ENCODE data around the gene GPR149. TPM values are rescaled to one million over a fixed set of nuclear protein-coding genes. Genes with fewer than 3 reads are reported as not detected.

GPR149 gene
- polyA plus RNA-seq, 1 donor (not counting 4 experiments of a cell fraction or from before 2014, with no cell fraction given): not detected

GRCh38 chr3:154469585-154469984, 39.6 kb upstream of the GPR149 start:
- H3K9me1 ChIP-seq (ENCODE audit: control insufficient read depth, extremely low read depth, insufficient read depth, low read length): no peaks in the 10 kb centered on the region
- H3K4me2 ChIP-seq (ENCODE audit: control insufficient read depth, extremely low read depth, insufficient read depth, low read depth, low read length): no peak overlapping the region
- H3K4me3 ChIP-seq (ENCODE audit: control insufficient read depth in 2 of 3, extremely low read depth in 1 of 3, insufficient read depth in 2 of 3, low read depth in 1 of 3, low read length in 3 of 3): no peak overlapping the region
- DNase-seq (ENCODE audit: low read depth, low spot score): no peak
- H3K9ac ChIP-seq (ENCODE audit: control insufficient read depth, extremely low read depth, insufficient read depth, low read length): no peak overlapping the region
- no peaks in the 10 kb centered on the region for H3K27me3 ChIP-seq (ENCODE audit: control insufficient read depth, extremely low read depth, insufficient read depth, low read length)
- H3K4me1 ChIP-seq (ENCODE audit: control insufficient read depth, extremely low read depth, insufficient read depth, low read length): peaks cover 9% of the 10 kb centered on the region
- H3K27ac ChIP-seq (ENCODE audit: control insufficient read depth, insufficient read depth, low read length): no peak overlapping the region
- H3K9me3 ChIP-seq (ENCODE audit: control insufficient read depth, low read depth, low read length): peaks cover 2% of the 10 kb centered on the region
- H3K79me2 ChIP-seq (ENCODE audit: control insufficient read depth, insufficient read depth, low read length): no peaks in the 10 kb centered on the region
- H3K36me3 ChIP-seq (ENCODE audit: control insufficient read depth in 2 of 2, extremely low read depth in 1 of 2, insufficient read depth in 2 of 2, low read length in 2 of 2): no peaks in the 10 kb centered on the region
- dilution Hi-C loops (cut with MboI; ENCODE audit: extremely low pct_ligation_motif_present, low sequenced_read_pairs): no loop called here
- no peak for FAIRE-seq
- no peak overlapping the region for H2AFZ ChIP-seq (ENCODE audit: control insufficient read depth, low read length)
- TF ChIP-seq CTCF (optimal IDR thresholded peaks at IDR 0.05 in 1 of 3, IDR thresholded peaks at IDR 0.05 in 1 of 3, conservative IDR thresholded peaks at IDR 0.05 in 1 of 3; ENCODE audit: extremely low read depth in 1 of 3, insufficient read depth in 2 of 3, low read length in 3 of 3) (no peak), EZH2 (IDR thresholded peaks at IDR 0.05; ENCODE audit: low read length) (no peak)
- H4K20me1 ChIP-seq (ENCODE audit: control insufficient read depth, extremely low read depth, insufficient read depth, low read length): no peaks in the 10 kb centered on the region

GRCh38 chr3:154464440-154465190, 34.6 kb upstream of the GPR149 start:
- FAIRE-seq (peak; percentile 80), DNase-seq (ENCODE audit: low read depth, low spot score) (peak; percentile 25)
- H3K9ac ChIP-seq (ENCODE audit: control insufficient read depth, extremely low read depth, insufficient read depth, low read length): no peak overlapping the region
- dilution Hi-C loops (cut with MboI; ENCODE audit: extremely low pct_ligation_motif_present, low sequenced_read_pairs): no loop called here
- peaks cover 20% of the 10 kb centered on the region for H3K4me1 ChIP-seq (ENCODE audit: control insufficient read depth, extremely low read depth, insufficient read depth, low read length)
- peak overlapping the region; percentile 49 for H3K4me2 ChIP-seq (ENCODE audit: control insufficient read depth, extremely low read depth, insufficient read depth, low read depth, low read length)
- H3K79me2 ChIP-seq (ENCODE audit: control insufficient read depth, insufficient read depth, low read length): no peaks in the 10 kb centered on the region
- H3K4me3 ChIP-seq (ENCODE audit: control insufficient read depth in 2 of 3, extremely low read depth in 1 of 3, insufficient read depth in 2 of 3, low read depth in 1 of 3, low read length in 3 of 3): peak overlapping the region in 1 of 3 experiments; percentile 52
- no peak for TF ChIP-seq EZH2 (IDR thresholded peaks at IDR 0.05; ENCODE audit: low read length)
- TF ChIP-seq CTCF (optimal IDR thresholded peaks at IDR 0.05 in 1 of 3, IDR thresholded peaks at IDR 0.05 in 1 of 3, conservative IDR thresholded peaks at IDR 0.05 in 1 of 3; ENCODE audit: extremely low read depth in 1 of 3, insufficient read depth in 2 of 3, low read length in 3 of 3): no peak
- H4K20me1 ChIP-seq (ENCODE audit: control insufficient read depth, extremely low read depth, insufficient read depth, low read length): no peaks in the 10 kb centered on the region
- H3K27ac ChIP-seq (ENCODE audit: control insufficient read depth, insufficient read depth, low read length): peak overlapping the region; percentile 51
- no peaks in the 10 kb centered on the region for H3K9me3 ChIP-seq (ENCODE audit: control insufficient read depth, low read depth, low read length)
- peak overlapping the region; percentile 54 for H2AFZ ChIP-seq (ENCODE audit: control insufficient read depth, low read length)
- no peaks in the 10 kb centered on the region for H3K27me3 ChIP-seq (ENCODE audit: control insufficient read depth, extremely low read depth, insufficient read depth, low read length)
- H3K9me1 ChIP-seq (ENCODE audit: control insufficient read depth, extremely low read depth, insufficient read depth, low read length): no peaks in the 10 kb centered on the region
- H3K36me3 ChIP-seq (ENCODE audit: control insufficient read depth in 2 of 2, extremely low read depth in 1 of 2, insufficient read depth in 2 of 2, low read length in 2 of 2): no peaks in the 10 kb centered on the region

Data from keratinocyte (primary cell).